ENCODE measurements around the gene SNRNP35.
"Not testable (repeated sequence)": the region's sequence is repeated elsewhere in the genome, so short reads cannot be mapped to it uniquely, and the experiment has no call there.

DNA sequence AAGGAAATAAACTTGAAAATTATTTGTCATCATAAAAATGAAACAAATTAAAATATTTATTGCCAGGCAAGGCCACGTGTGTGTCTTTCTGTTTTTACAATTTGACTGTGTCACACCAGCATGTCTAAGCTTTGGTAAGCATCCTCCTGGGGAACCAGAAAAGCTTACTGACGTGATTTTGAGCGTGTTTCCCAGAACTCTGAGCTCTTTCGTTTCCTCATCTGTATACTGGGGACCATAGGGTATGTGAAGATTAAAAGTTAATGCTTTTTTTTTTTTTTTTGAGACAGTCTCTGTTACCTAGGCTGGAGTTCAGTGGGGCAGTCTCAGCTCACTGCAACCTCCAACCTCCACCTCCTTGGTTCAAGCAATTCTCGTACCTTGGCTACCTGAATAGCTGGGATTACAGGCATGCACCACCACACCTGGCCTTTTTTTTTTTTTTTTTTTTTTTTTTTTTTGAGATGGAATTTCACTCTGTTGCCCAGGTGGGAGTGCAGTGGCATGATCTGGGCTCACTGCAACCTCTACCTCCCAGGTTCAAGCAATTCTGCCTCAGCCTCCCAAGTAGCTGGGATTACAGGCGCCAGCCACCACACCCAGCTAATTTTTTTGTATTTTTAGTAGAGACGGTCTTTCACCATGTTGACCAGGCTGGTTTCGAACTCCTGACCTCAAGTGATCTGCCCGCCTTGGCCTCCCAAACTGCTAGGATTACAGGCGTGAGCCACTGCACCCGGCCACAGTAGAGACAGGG lies 48.5 kb upstream of the SNRNP35 start:
- TF ChIP-seq, protein P1, sequence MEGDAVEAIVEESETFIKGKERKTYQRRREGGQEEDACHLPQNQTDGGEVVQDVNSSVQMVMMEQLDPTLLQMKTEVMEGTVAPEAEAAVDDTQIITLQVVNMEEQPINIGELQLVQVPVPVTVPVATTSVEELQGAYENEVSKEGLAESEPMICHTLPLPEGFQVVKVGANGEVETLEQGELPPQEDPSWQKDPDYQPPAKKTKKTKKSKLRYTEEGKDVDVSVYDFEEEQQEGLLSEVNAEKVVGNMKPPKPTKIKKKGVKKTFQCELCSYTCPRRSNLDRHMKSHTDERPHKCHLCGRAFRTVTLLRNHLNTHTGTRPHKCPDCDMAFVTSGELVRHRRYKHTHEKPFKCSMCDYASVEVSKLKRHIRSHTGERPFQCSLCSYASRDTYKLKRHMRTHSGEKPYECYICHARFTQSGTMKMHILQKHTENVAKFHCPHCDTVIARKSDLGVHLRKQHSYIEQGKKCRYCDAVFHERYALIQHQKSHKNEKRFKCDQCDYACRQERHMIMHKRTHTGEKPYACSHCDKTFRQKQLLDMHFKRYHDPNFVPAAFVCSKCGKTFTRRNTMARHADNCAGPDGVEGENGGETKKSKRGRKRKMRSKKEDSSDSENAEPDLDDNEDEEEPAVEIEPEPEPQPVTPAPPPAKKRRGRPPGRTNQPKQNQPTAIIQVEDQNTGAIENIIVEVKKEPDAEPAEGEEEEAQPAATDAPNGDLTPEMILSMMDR (IDR thresholded peaks at IDR 0.05) = not testable (repeated sequence)
- not testable (repeated sequence) for TF ChIP-seq EZH2 (IDR thresholded peaks at IDR 0.05; ENCODE audit: borderline replicate concordance, insufficient read depth, low read depth, low read length, poor library complexity, severe bottlenecking)
